HG02981 (cell line): ENCODE results near the gene AP2A2.

Experiments
- ATAC-seq: cut with Tn5 transposase; IDR thresholded peaks from one replicate; pipeline ENCODE4 v1.9.1; 2021; ENCODE audit warnings: mild to moderate bottlenecking, moderate library complexity; ENCODE audit not compliant: unreplicated experiment

AP2A2 gene

DNA sequence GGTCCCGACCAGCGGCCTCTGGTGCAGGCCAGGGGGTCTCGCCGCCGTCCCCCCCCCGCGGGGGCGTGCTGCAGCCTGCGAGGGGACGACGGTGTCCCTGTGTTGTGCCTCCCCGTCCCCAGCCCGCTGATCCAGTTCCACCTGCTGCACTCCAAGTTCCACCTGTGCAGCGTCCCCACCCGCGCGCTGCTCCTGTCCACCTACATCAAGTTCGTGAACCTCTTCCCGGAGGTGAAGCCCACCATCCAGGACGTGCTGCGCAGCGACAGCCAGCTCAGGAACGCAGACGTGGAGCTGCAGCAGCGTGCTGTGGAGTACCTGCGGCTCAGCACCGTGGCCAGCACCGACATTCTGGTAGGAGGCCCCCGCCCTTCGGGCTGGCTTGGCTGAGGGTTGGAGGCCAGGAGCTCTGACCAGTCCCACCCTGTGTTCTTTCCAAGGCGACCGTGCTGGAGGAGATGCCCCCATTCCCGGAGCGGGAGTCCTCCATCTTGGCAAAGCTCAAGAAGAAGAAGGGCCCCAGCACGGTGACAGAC, 68.0 kb downstream of the AP2A2 start:
- no peak for ATAC-seq

DNA sequence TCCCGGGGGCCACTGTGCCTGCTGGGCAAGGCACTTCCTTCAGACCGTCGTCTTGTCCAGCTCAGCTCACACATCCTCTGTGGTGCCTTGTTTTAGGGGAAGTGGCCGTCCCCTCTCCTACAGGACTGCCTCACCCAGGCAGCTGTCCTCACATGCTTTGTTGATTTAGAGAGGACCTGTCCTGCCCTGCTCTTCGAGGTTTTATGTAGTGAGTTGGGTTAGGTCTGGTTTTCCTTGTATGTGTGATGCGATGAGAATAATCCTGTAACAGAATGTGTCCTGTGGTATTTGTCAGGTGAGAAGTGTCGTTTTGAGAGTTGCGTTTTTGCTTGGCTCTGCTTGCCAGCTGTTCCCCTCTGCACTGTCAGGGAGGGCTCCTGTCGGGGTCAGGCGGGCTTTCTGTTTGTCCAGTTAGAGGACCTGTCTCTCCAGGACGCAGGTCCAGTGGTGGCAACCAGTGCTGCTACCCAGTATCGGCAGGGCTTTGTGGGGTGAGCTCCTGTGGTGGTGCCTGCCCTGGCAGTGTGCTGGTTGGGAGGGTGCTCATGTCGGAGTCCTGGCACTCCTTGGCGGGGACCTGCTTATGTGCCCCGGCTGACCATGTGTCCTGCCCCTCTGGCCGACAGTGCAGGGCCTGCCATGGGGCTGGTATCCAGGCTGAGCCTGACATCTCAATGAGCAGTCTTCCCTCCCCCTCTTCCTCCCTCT, 69.5 kb downstream of the AP2A2 start:
- no peak for ATAC-seq

DNA sequence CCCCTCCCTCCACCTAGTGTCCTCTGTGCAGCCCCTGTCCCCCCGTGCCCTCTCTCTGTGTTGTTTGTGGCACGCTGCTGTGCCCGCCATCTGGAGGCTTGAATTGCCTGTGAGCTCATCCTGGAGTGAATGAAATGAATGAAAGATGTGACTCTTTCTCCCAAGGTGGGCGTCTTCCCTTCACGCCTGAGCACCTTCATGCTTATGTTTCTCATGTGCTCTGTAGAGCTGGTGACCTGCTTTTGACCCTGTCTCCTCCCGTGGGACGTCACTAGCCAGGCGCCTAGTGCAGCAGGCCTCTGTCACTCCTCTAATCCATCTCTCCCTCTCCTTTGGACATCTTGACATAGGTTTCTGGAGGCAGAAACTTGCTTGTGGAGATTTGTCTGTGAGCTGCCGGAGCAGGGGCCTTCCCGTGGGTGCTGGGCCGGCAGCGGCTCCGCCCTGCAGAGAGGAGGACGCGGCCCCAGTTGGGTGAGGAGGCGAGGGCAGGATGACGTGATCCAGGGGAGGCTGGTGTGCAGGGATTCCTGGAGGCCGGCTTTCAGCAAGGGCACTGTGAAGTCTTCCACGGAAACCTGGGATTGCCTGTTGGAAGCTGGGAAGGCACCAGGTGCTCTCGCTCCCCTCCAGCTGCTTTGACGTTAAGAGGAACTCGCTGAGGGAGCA, 70.2 kb downstream of the AP2A2 start:
- no peak for ATAC-seq

DNA sequence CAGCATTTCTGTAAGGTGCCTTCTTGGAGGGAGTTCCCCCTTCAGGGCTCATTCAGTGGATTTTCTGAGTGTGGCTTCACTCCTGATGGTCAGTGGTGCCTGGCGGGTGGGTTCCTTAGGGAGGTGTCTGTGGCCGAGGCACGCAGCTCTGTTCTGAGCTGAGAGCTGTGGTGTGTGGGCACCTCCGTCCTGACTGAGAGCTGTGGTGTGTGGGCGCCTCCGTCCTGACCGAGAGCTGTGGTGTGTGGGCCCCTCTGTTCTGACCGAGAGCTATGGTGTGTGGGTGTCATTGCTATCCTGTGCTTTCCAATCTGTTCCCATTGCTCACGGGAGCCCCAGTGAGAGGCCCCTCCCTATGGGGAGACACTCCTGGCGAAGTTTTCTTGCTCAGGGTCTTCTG, 71.0 kb downstream of the AP2A2 start:
- ATAC-seq: no peak

DNA sequence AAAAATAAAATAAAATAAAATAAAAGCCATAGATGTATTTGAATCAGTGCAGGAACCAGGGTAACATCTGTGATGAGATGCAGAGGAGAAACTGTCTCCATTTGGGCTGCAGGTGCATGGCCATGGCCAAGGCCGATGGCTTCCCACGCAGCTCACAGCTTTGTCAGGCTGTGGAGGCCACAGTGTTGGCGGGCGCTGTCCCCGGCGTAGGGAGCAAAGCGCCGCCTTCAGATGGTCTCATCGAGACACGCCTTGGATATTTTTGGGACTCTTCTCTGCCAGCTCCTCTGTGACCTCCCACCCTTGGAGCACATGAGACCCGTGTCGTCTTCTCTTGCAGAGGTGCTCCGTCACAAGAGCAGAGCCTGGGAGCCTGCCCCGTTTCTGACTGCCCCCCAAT, 72.2 kb downstream of the AP2A2 start:
- no peak for ATAC-seq

DNA sequence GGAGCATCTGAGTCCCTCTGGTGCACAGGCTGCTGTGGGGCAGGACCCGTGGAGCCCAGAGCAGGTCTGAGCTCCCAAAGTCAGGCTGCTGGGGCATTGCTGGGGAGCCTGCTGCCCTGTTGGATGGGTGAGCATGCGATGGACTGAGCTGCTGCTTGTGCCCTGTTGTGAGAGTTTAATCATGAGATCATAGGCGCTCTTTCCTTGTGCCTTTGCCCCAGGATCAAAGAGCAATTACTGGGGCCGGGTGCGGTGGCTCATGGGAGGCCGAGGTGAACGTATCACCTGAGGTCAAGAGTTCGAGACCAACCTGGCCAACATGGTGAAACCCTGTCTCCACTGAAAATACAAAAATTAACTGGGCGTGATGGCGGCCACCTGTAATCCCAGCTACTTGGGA, 73.3 kb downstream of the AP2A2 start:
- no peak for ATAC-seq

DNA sequence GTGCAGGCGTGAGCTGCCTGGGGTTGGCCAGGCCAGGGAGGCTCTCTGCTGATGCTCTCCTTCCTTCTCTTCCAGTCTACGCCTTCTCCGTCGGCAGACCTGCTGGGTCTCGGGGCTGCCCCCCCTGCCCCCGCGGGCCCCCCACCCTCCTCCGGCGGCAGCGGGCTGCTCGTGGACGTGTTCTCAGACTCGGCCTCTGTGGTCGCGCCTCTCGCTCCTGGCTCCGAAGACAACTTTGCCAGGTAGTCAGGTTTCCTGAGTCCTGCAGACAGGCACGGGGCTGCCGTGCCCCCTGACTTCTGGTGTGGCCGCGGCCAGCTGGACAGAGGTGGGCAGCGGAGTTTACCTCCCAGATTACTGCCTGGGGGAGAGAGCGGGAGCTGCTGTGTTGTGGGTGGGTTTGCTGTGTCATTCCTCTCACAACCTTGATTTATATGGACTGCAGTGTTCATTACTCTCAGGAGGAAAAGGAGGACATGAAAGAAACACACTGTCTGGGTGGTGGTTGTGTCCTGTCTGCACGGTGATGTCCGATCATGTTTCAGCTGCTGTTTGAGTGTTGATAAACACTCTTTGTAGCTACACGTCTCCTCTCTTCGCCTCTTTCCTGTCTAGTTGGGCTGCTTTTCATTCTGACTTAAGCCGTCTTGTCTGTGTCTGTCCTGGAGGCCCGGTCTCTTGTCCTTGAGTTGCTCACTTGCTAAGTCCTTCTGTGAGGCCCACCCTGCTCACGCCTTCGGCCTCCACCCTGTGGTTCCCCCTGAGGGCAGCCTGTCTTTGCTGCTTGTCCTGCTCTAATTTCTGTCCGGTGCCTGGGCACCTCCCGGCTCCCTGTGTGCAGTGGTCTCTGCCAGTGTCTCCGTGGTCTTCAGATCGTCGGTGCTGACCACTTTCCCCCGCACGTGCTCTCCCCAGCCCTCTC, 74.9 kb downstream of the AP2A2 start:
- no peak for ATAC-seq

DNA sequence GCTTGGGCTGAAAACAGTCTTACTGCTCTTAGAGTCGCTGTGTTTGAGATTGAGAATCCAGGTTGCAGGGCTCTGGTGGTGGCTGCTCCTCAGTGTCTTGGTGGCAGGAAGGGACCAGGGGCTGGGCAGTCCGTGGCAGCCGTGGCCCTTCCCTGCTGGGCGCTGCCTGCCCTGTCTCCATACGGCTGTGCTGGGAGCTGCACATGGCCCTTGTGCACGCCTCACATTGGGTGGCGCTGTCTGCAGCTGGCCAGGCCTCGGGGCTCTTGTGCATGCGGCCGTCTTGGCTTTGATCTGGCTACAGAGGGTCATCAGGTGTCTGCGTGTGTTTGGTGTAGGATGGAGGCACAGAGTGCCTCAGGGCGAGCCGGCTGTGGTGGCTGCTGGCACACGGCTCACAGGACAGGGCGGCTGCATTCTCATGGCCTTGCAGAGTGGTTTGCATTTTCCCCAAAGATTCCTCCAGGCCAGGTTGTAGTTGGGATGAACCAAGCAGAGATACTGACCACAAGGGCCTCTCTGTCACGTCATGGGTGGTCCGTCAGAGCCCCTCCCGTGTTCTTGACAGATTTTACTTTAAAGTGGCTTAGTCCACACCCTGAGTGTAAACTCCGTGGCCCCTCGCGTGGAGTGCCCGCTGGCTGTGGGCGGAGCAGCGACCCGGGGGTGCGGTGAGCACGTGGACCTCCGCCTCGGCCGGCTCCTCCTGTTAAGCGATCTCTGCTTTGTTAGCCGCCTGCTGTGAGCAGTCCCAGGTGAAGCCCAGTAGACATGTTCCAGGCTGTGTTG, 76.1 kb downstream of the AP2A2 start:
- no peak for ATAC-seq

DNA sequence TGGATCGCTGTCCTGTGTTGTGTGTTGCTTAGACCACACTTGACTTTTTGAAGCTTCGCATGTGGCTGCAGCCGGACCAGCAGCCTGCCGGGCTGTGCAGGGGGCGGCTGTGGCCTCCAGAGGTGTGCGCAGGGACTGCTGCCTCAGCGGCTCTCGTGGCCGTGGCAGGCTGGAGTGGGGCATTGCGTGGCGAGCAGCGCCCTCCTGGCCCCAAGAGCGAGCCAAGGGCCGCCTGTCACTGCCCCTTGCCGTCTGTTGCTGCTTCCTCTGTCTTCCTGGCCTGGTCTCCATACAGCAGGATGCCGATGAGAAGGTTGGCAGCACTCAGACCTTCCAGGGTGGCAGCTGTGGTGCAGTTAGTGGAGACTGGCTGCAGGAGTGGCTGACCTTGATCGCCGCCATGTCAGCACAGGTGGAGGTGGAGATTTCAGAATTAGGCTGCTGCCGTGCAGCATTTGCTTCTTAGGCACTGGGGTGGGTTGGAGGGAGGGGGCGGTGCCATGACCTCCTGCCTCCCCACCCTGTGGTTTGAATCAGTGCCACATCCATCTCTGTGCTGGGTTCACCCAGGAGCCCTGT, 76.8 kb downstream of the AP2A2 start:
- no peak for ATAC-seq

DNA sequence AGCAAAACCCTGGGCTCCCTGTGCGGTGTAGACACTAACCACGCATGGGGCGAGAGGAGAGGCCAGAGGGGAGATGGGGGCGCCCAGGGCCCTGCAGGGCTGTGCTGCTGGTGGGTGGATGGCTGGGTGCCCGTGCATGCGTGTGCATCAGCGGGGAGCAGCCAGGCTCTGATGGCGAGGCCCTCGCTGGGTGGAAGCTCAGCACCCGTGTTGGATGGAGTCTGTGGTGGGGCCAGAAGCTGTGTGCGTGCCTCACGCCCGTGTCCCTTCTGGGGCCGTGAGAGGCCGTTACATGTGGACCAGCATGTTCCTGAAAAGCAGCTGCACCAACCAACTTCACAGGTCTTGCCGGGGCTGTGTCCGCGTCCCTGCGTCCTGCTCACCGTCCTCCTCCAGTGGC, 77.5 kb downstream of the AP2A2 start:
- ATAC-seq: no peak

DNA sequence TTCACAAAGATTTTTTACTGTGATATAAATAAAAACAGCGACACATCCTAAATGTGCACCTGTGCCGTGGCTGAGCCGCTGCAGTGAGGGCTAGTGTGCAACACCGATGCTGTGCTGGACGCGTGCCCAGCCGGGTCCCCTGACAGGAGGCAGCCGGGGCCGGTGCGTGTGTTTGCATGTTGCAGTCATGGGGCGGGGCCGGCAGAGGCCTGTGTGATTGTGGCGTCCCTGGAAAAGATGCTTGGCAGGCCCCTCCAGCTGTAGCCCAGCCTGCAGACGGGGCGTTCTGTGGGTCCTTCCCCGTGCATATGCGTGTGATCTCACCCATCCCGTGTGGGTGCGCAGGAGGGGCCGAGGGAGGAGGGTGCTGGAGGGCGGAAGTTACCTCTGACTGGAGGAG, 80.3 kb downstream of the AP2A2 start:
- no peak for ATAC-seq

DNA sequence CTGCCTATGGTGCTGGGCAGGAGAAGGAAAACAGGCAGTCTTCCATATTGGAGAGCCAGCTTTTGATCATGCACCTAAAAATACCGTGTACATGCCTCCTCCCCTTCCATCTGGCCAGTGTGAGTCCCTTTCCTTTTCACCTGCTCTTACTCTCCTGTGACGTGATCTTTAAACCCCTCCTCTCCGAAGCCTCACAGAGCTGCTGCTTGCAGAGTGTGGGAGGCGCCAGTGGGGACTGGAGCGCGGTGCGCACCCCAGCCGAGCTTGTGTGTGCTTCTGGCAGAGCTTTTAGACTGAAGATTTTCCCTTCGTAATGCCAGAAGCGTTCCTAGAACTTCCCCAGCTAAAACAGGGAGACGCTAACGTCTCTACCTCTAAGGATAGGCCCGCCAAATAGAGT, 81.1 kb downstream of the AP2A2 start:
- no peak for ATAC-seq

DNA sequence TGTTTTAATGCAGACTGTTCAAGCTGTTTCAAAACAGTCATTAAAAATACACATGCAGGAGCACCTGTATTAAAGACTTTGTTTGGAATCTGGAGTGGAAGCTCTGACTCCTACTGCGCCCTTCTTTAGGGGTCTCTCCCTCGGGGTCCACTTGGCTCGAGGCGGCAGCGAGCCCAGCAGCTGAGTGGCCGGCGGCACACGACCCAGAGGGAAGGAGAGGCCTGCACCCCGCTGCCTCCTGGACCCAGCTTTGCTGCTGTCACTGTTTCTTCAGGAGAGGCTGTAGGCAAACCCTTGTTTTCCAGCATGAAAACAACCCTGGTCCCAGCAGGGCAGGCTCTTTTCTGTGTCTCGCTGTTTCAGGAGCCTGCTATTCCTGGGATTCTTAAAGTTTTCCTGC, 81.6 kb downstream of the AP2A2 start:
- no peak for ATAC-seq

DNA sequence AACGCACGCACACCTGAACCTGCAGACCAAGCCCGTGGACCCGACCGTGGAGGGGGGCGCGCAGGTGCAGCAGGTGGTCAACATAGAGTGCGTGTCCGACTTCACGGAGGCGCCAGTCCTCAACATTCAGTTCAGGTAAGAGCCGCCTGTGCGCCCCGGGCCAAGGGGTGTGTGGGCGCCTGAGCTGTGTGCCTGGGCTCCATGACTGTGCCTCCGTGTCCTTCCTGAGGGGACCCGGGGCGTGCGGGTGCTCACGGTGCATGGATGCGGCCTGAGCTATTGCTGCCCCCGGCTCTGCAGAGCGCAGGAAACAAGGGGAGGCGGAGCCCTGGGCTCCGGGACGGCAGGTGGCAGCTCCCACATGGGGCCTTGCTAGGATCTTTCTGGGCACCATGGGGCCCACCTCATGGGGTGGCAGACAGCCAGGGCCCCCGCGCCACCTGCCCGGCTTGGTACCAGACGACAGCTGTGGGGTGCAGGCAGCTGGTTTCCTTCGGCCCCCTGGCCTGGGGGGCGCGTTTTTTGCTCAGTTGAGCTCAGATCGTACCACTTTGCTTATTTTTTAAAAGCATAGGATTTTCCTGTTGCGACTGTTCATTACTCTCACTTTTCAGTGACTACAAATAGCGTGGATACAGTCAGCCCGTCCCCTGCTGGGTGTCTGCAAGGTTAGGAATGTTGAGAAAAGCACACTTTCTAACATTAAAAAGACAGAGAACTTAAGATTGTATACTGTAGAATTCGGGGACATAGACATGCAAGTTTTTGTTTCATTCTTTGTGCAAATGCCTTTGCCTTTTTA, 82.5 kb downstream of the AP2A2 start:
- ATAC-seq: no peak

DNA sequence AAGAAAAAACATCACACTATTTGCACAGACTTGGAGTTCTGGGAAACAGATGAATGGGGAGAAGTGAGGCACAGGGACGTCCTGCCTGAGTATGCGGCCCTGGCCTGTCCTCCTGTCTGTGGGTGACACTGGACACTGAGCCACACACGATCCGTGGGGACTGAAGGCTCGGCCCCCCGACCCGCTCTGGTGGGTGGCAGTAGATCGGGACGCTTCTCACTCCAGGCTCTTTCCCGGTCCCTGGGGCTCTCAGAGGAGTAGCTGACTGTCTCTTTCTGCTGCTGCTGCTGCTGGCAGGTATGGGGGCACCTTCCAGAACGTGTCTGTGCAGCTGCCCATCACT, 83.1 kb downstream of the AP2A2 start:
- ATAC-seq: no peak

DNA sequence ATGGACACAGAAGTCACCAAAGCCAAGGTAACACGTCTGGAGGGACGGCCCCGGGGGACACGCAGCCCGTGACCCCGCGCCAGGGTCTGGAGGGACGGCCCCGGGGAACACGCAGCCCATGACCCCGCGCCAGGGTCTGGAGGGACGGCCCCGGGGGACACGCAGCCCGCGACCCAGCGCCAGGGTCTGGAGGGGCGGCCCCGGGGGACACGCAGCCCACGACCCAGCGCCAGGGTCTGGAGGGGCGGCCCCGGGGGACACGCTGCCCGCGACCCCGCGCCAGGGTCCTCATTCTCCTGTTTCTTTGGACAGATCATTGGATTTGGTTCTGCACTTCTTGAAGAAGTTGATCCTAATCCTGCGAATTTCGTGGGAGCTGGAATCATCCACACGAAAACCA, 83.7 kb downstream of the AP2A2 start:
- ATAC-seq: no peak

DNA sequence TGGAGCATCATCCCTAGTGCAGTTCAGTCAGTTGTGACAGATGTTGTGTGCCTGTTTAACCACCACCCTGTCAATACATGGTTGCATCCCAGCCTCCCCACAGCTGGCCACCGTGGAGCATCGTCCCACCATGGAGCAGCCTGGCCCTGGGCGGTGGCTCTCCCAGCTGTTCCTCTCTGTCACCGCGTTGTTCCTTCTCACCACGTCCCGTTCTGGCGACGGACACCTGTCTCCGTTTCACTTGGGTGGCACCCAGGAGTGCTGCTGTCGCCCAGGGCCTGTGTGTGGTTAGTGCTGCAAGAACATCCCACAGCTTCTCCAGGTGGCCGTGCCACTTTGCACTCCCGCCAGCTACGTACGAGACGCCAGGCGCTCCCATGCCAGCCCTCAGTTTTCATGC, 84.3 kb downstream of the AP2A2 start:
- ATAC-seq: no peak

DNA sequence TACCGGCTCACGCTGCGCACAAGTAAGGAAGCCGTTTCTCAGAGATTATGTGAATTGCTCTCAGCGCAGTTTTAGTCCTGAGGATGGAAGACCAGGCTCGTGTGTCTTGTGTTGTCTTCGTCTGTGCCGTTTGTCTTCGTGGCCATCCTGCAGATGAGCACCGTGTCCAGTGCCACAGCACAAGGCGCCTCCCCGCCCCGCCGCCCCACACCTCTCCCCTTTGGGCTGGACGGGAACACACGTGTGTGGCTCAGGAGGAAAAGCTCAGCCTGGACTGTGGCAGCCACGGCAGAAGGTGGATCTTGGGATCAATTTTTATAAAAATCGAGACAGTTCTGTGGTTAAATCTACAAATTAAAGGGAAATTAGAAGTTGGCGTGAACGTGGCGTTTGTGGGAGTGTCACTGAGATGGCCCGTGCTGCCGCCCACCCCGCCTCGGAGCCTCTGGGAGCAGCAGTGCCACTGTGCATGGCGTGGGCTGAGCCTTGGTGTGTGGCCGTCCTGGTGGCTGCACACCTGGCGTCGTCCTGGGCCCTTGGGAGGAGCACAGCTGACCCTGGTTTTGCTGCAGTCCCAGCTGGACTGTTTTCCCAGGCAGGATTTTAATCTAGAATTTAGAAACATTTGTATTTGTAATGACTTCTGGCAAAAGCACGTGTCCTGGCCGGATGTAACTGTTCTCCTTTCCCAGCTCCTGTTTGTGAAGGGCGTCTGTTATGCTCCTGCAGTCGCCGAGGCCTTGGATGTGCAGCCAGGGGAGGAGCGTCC, 85.1 kb downstream of the AP2A2 start:
- no peak for ATAC-seq

DNA sequence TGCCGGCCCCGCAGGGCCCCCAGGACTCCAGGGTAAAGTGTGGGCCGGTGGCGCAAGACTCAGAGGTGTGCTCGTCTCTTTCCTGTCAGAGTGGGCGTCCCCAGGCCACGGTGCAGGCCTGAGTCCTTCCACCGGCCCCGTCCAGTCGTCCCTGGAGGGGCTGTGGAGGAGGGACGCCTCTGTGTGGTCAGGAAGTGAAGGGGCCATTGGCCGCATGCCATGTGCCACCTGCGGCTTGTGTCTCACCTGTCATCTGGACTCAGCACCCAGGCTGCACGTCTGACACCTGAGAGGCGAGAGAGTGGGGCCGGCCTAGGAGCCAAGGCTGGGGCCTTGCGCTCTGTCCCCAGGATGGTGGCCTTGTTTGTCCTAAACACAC, 85.6 kb downstream of the AP2A2 start:
- no peak for ATAC-seq
